Stimulated activated effector memory CD8-positive, alpha-beta T cell treated with anti-CD3 and anti-CD28 coated beads, Interleukin-12 subunit alpha, Interleukin-12 subunit beta, amount 100 ng/mL, for 72 hours (primary cell): ENCODE results near the gene DYSF.

Source experiments
- ATAC-seq: fragments of 150-1000 bp; cut with Tn5 transposase; 2 replicates; pipeline ENCODE4 v1.10.0; 2021
- DNase-seq, 2 donors: peaks; one replicate each; pipeline ENCODE4 v3.0.0; 2021 to 2022; ENCODE audit warnings: low spot score in 2 of 2
- H3K27ac Mint-ChIP-seq: one replicate; pipeline ENCODE4 v1.8.0; 2022; ENCODE audit warnings: mild to moderate bottlenecking, mixed read lengths
- H3K36me3 Mint-ChIP-seq: one replicate; pipeline ENCODE4 v1.8.0; 2022; ENCODE audit warnings: mild to moderate bottlenecking, mixed read lengths
- H3K4me1 Mint-ChIP-seq: one replicate; pipeline ENCODE4 v1.8.0; 2022; ENCODE audit warnings: mixed read lengths
- H3K4me3 Mint-ChIP-seq: one replicate; pipeline ENCODE4 v1.8.0; 2022; ENCODE audit warnings: mild to moderate bottlenecking, mixed read lengths
- H3K9me3 Mint-ChIP-seq: one replicate; pipeline ENCODE4 v1.8.0; 2022; ENCODE audit warnings: mixed read lengths

DYSF gene

GRCh38 chr2:71452565-71452964 lies 796 bp upstream of the DYSF start:
- H3K27ac Mint-ChIP-seq: no peak overlapping the region
- peak in 1 of 2 donors; percentile 49 for DNase-seq
- H3K4me3 Mint-ChIP-seq: peak overlapping the region; percentile 51
- no peaks in the 10 kb centered on the region for H3K9me3 Mint-ChIP-seq
- H3K4me1 Mint-ChIP-seq: peaks cover 57% of the 10 kb centered on the region
- ATAC-seq: peak; percentile 62
- H3K36me3 Mint-ChIP-seq: no peaks in the 10 kb centered on the region

DNA sequence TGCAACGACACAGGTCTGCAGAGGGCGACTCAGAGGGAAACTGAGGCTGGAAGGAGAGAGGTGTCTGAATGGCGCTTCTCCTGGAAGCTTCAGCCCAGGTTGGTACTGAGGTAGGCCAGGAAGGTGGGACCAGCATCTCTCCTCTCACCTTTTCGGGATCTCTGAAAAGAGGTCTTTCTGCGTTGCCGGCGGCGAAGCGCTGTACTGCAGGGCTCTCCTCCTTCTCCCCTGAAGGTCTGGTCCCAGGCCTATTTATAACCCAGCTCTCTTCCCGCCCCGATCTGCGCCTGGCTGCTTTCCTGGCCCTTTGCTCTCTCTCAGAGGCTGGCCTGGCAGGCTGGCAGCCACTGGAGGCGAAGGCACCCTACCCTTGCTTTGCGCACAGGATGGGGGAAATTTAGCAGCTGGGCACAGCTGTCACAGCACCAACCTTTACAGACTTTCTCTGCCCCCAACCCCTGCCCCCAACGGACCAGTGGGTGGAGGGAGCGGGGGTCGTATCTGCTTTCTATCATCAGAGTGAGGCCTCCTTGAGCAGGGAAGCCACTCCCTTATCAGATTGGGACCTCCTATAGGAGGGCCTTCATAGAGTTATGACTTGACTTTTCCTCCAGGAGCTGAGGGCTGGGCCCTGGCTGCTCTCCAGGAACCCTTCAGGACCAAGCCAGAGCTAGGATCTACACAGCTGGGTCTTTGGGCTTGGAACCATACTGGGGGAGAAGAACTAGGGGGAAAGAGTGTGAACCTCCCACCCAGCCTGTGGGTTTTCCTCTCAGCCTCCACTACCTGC lies 1.1 kb downstream of the DYSF start:
- H3K27ac Mint-ChIP-seq: no peak overlapping the region
- H3K9me3 Mint-ChIP-seq: no peaks in the 10 kb centered on the region
- no peak for ATAC-seq
- peak in 1 of 2 donors; percentile 44 for DNase-seq
- H3K4me3 Mint-ChIP-seq: peak overlapping the region; percentile 51
- H3K4me1 Mint-ChIP-seq: peaks cover 44% of the 10 kb centered on the region
- no peaks in the 10 kb centered on the region for H3K36me3 Mint-ChIP-seq

- Mint-ChIP-seq H3K4me3 (no peak overlapping the region), H3K36me3 (no peaks in the 10 kb centered on the region), H3K9me3 (no peaks in the 10 kb centered on the region), H3K4me1 (peaks cover 38% of the 10 kb centered on the region), H3K27ac (no peak overlapping the region)
- DNase-seq: peak in 1 of 2 donors; percentile 42
- ATAC-seq: no peak
These were observed 1.8 kb downstream of the DYSF start for GRCh38 chr2:71455011-71455740.

- ATAC-seq (no peak), DNase-seq (peak in 1 of 2 donors; percentile 45)
- Mint-ChIP-seq H3K27ac (no peak overlapping the region), H3K4me3 (no peak overlapping the region), H3K36me3 (no peaks in the 10 kb centered on the region), H3K4me1 (peaks cover 38% of the 10 kb centered on the region), H3K9me3 (no peaks in the 10 kb centered on the region)
These were observed 2.6 kb downstream of the DYSF start for GRCh38 chr2:71455741-71456569.

- Mint-ChIP-seq H3K27ac (no peak overlapping the region), H3K36me3 (no peaks in the 10 kb centered on the region), H3K9me3 (no peaks in the 10 kb centered on the region), H3K4me1 (peaks cover 34% of the 10 kb centered on the region), H3K4me3 (no peak overlapping the region)
- no peak for ATAC-seq
- no peak for DNase-seq
These were observed 3.3 kb downstream of the DYSF start for GRCh38 chr2:71456617-71457016.

GRCh38 chr2:71457123-71457915 lies 4.0 kb downstream of the DYSF start:
- Mint-ChIP-seq H3K4me3 (no peak overlapping the region), H3K9me3 (no peaks in the 10 kb centered on the region), H3K4me1 (peaks cover 31% of the 10 kb centered on the region), H3K36me3 (no peaks in the 10 kb centered on the region), H3K27ac (no peak overlapping the region)
- DNase-seq (peak in 1 of 2 donors; percentile 36), ATAC-seq (no peak)

DNA sequence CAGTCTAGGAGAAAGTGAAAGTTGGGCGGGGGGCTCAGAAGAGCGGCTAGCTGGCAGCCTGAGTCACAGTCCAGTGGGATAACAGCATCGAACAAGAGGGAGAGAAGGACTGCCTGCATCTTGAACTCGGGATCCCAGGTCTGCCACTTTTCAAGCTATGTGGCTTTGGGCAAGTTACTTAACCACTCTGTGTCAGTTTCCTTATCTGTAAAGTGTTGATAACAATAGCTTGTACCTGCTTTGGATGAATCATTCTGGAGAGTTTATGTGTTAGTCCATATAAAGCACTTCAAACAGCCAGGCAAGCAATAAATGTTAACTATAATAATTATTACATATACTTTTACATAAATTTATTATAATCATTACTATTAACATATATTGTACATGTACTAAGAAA lies 4.6 kb downstream of the DYSF start:
- H3K4me3 Mint-ChIP-seq: no peak overlapping the region
- DNase-seq (peak in 1 of 2 donors; percentile 28), ATAC-seq (no peak)
- peaks cover 26% of the 10 kb centered on the region for H3K4me1 Mint-ChIP-seq
- H3K9me3 Mint-ChIP-seq: no peaks in the 10 kb centered on the region
- H3K36me3 Mint-ChIP-seq: no peaks in the 10 kb centered on the region
- no peak overlapping the region for H3K27ac Mint-ChIP-seq

GRCh38 chr2:71458413-71459083 lies 5.2 kb downstream of the DYSF start:
- Mint-ChIP-seq H3K9me3 (no peaks in the 10 kb centered on the region), H3K27ac (no peak overlapping the region), H3K36me3 (no peaks in the 10 kb centered on the region), H3K4me3 (no peak overlapping the region), H3K4me1 (peaks cover 26% of the 10 kb centered on the region)
- DNase-seq (peak in 1 of 2 donors; percentile 41), ATAC-seq (no peak)

DNA sequence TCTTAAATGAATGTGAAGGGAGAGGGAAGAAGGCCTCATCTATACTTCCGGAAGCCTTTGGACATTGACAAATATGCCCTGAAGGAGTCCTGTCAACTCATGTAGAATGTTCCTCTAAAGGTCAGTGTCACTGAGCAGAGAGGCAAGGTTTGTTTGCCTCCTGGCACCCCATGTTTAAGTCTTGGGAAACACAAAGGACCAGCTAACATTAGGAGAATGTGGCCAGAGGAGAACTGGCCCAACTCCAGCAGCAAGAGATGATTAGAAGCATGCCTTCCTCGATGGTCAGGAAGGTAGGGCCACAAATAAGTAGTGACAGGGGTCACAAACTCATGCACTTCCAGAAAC lies 5.7 kb downstream of the DYSF start:
- Mint-ChIP-seq H3K36me3 (no peaks in the 10 kb centered on the region), H3K4me1 (peaks cover 25% of the 10 kb centered on the region), H3K27ac (no peak overlapping the region), H3K9me3 (no peaks in the 10 kb centered on the region), H3K4me3 (no peak overlapping the region)
- no peak for ATAC-seq
- DNase-seq: no peak

- H3K36me3 Mint-ChIP-seq: no peaks in the 10 kb centered on the region
- DNase-seq (no peak), ATAC-seq (no peak)
- no peaks in the 10 kb centered on the region for H3K9me3 Mint-ChIP-seq
- H3K27ac Mint-ChIP-seq: no peak overlapping the region
- H3K4me3 Mint-ChIP-seq: no peak overlapping the region
- H3K4me1 Mint-ChIP-seq: peaks cover 15% of the 10 kb centered on the region
These were observed 6.7 kb downstream of the DYSF start for GRCh38 chr2:71460056-71460455.

DNA sequence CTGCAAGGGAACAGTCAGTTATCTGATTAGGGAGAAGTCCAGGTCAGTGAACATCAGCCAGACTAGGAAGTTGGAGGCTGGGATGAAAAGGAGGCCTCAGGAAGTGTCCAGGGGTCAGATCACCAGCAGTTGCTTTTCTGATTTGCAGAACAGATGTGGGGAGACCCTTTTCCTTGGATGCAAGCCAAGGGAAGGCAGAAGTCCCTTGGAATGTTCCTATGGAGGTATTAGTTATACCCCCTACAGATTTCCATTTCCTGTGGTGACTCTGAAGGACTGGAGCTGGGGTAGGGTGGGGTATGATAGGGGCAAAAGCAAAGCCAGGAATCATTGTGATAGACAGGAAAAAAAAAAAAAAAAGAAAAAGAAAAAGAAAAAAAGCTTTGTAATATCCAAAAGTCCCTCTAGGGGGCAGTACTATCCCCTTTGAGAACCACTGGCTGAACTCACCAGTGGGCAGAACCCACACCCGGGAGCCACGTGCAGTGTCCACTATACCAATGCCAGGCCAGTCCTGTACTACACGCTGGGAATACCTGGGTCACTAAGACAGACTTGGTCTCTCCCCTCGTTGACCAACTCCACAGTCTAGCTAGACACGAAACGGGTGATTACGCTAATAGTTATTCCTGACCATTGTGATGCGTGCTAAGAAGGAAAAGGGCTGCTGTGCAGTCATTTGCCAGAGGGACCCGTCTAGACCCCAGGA lies 7.4 kb downstream of the DYSF start:
- H3K27ac Mint-ChIP-seq: no peak overlapping the region
- no peaks in the 10 kb centered on the region for H3K36me3 Mint-ChIP-seq
- H3K4me1 Mint-ChIP-seq: peaks cover 8% of the 10 kb centered on the region
- H3K4me3 Mint-ChIP-seq: no peak overlapping the region
- ATAC-seq: no peak
- DNase-seq: no peak
- no peaks in the 10 kb centered on the region for H3K9me3 Mint-ChIP-seq

DNA sequence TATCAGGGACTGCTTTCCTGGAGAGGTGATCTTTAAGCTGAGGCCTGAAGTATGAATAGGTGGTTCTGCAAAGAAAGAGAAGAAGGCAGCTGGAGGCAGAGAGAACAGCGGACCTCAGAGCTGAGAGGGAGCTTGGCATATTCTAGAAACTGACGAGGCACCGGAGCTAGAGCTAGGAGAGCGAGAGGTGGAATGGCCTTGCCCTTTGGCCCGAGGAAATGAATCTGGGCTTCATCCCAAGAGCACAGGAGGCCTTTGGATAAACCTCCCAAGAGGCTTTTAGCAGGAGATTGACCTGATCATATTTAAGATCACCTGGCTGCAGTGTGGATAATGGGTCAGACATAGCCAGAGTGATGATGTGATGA lies 7.9 kb downstream of the DYSF start:
- Mint-ChIP-seq H3K27ac (no peak overlapping the region), H3K9me3 (no peaks in the 10 kb centered on the region), H3K36me3 (no peaks in the 10 kb centered on the region), H3K4me1 (peaks cover 3% of the 10 kb centered on the region), H3K4me3 (no peak overlapping the region)
- DNase-seq (no peak), ATAC-seq (no peak)

- no peaks in the 10 kb centered on the region for H3K9me3 Mint-ChIP-seq
- peaks cover 4% of the 10 kb centered on the region for H3K4me1 Mint-ChIP-seq
- H3K36me3 Mint-ChIP-seq: no peaks in the 10 kb centered on the region
- DNase-seq (no peak), ATAC-seq (no peak)
- no peak overlapping the region for H3K4me3 Mint-ChIP-seq
- no peak overlapping the region for H3K27ac Mint-ChIP-seq
These were observed 8.8 kb downstream of the DYSF start for GRCh38 chr2:71462056-71462605.
